ENCODE results near the gene TLX2. TPM values are rescaled to one million over a fixed set of nuclear protein-coding genes. Genes with fewer than 3 reads are reported as not detected.
"Not testable (repeated sequence)": the region's sequence is repeated elsewhere in the genome, so short reads cannot be mapped to it uniquely, and the experiment has no call there.

TLX2 gene
- 0.10 TPM in 1 of 3 replicates, not detected in the others for total RNA-seq
- long read RNA-seq, result 0 reads

DNA sequence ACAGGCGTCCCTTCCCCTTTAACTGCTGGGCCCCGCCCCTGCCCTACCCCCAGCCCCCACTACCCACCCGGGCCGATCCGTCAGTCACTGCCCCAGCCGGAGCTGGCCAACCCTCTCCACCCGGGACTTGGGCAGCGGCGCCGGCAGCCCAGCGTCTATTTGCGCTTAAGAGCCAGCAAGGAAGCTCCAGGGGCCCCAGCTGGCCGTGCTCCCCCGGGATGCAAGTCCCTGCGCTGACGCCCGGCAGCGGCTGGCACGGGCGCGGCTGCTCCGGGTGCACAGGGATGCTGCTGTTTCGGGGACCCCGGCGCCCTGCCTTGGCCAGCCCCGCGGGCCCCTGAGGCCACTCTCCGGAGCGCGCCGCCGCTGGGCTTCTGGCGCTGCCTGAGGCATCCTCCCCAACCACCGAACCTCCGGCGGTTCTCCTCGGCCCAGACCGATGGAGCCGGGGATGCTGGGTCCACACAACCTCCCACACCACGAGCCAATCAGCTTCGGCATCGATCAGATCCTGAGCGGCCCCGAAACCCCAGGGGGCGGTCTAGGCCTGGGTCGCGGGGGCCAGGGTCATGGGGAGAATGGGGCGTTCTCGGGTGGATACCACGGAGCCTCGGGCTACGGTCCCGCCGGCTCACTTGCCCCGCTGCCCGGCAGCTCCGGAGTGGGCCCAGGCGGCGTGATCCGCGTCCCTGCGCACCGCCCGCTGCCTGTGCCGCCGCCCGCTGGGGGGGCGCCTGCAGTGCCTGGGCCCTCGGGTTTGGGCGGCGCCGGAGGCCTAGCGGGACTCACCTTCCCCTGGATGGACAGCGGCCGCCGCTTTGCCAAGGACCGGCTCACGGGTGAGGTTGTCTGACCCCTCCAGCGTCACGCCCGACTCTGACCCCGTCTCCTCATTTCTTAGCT, at the start of gene TLX2:
Gene TLX2, plus strand, starts transcription at position 83 of the 903 bp plus-strand sequence. Its CDS starts 357 bp downstream, at position 440.
- Mint-ChIP-seq H3K9me3 (ENCODE audit: low read depth) (no peaks in the 10 kb centered on the region), H3K4me3 (ENCODE audit: unreplicated experiment) (peak within 1 kb of the TSS; percentile 31), H3K4me1 (ENCODE audit: low read depth) (peaks cover 7% of the 10 kb centered on the region), H3K27me3 (ENCODE audit: low read depth) (peaks cover 73% of the 10 kb centered on the region), H3K27ac (ENCODE audit: unreplicated experiment) (no peak within 1 kb of the TSS), H3K36me3 (ENCODE audit: low read depth) (no peaks in the 10 kb centered on the region)
- no peak for TF ChIP-seq CTCF (IDR thresholded peaks at IDR 0.05)
- peak; percentile 88 for DNase-seq (ENCODE audit: low spot score)

GRCh38 chr2:74470742-74471141, 43.5 kb upstream of the TLX2 start:
- not testable (repeated sequence) for H3K27ac Mint-ChIP-seq (ENCODE audit: unreplicated experiment); H3K4me3 Mint-ChIP-seq (ENCODE audit: unreplicated experiment); H3K36me3 Mint-ChIP-seq (ENCODE audit: low read depth); H3K27me3 Mint-ChIP-seq (ENCODE audit: low read depth); H3K9me3 Mint-ChIP-seq (ENCODE audit: low read depth); DNase-seq (ENCODE audit: low spot score)
- peaks cover 29% of the 10 kb centered on the region for H3K4me1 Mint-ChIP-seq (ENCODE audit: low read depth)

DNA sequence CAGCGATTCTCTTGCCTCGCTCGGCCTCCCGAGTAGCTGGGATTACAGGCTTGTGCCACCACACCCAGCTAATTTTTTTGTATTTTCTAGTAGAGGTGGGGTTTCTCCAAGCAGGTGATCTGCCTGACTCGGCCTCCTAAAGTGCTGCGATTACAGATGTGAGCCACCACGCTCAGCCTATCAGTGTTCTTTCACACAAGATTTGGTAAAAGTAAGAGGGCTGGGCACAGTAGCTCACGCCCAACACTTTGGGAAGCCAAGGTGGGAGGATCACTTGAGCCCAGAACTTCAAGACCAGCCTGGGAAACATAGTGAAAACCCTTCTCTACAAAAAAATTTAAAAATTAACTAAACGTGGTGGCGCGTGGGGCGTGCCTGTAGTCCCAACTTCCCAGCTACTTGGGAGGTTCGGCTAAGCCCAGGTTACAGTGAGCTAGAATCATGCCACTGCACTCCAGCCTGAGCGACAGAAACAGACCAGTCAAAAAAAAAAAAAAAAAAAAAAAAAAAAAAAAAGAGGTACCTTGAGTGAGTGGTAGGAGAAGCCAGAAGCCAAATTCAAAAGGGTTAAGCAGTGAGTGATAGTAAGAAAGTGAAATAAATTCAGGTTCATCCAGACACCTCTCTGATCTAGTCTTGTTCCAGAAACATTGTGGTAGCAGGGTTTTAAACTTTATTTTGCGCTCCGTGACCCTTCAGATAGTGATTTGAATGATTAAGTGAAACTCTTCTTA, 42.8 kb upstream of the TLX2 start:
- peaks cover 8% of the 10 kb centered on the region for H3K36me3 Mint-ChIP-seq (ENCODE audit: low read depth)
- H3K4me3 Mint-ChIP-seq (ENCODE audit: unreplicated experiment), result peak overlapping the region; percentile 85
- no peak for DNase-seq (ENCODE audit: low spot score)
- H3K9me3 Mint-ChIP-seq (ENCODE audit: low read depth), result no peaks in the 10 kb centered on the region
- peaks cover 25% of the 10 kb centered on the region for H3K4me1 Mint-ChIP-seq (ENCODE audit: low read depth)
- H3K27me3 Mint-ChIP-seq (ENCODE audit: low read depth), result no peaks in the 10 kb centered on the region
- TF ChIP-seq CTCF (IDR thresholded peaks at IDR 0.05), result no peak
- H3K27ac Mint-ChIP-seq (ENCODE audit: unreplicated experiment), result peak overlapping the region; percentile 97

DNA sequence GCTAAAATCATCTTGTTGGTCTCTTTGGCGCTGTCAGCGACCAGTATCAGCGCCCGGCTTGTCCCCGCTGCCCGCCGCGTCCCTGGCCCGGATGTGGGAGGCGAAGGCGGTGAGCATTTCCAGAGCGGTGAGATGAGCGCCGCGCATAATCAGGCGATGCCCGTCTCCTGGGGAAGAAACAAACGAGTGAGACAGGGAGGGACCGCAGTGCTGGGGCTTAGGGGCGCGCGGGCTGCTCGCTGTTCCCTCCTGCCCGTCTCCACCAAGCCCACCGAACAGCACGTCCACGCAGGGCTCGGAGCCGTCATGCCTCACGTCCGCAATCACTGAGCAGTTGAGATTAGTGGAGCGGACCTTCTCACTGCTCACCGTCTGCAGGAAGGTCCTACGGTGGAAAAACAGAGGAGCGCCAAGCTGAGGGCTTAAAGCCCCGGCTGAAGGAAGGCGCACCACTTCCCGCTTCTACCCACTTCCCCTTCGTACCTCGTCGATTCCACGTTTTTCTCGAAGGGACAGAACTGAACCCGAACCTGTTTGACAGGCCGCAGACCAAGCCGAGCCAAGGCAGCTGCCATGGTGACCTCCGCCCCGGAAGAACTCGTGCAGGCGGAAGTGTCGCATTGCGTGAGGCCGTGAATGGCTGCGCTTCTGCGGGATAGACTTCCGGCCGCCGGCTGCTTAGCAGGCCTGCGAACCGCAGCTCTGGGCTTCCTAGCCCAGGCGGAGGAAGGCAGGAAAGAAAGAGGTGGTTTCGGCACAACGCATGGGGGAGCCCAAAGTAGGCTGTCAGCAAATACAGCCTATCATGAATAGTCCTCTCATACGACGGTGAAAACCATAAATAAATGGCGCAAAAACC, 41.9 kb upstream of the TLX2 start, which contains the start of gene MRPL53:
Gene MRPL53, minus strand, starts transcription at position 595 of the 859 bp plus-strand sequence. Its CDS starts 20 bp downstream, at position 575.
- Mint-ChIP-seq H3K27me3 (ENCODE audit: low read depth) (no peaks in the 10 kb centered on the region), H3K9me3 (ENCODE audit: low read depth) (no peaks in the 10 kb centered on the region), H3K4me3 (ENCODE audit: unreplicated experiment) (peak within 1 kb of the TSS; percentile 85), H3K4me1 (ENCODE audit: low read depth) (peaks cover 25% of the 10 kb centered on the region), H3K36me3 (ENCODE audit: low read depth) (peaks cover 9% of the 10 kb centered on the region), H3K27ac (ENCODE audit: unreplicated experiment) (peak within 1 kb of the TSS; percentile 97)
- TF ChIP-seq CTCF (IDR thresholded peaks at IDR 0.05), result no peak
- DNase-seq (ENCODE audit: low spot score), result peak; percentile 97

- no peak for TF ChIP-seq CTCF (IDR thresholded peaks at IDR 0.05)
- Mint-ChIP-seq H3K9me3 (ENCODE audit: low read depth) (no peaks in the 10 kb centered on the region), H3K36me3 (ENCODE audit: low read depth) (peaks cover 12% of the 10 kb centered on the region), H3K4me3 (ENCODE audit: unreplicated experiment) (peak overlapping the region; percentile 85), H3K27ac (ENCODE audit: unreplicated experiment) (peak overlapping the region; percentile 97), H3K27me3 (ENCODE audit: low read depth) (no peaks in the 10 kb centered on the region), H3K4me1 (ENCODE audit: low read depth) (peaks cover 25% of the 10 kb centered on the region)
- DNase-seq (ENCODE audit: low spot score), result no peak
Observed at GRCh38 chr2:74472945-74473258, 41.3 kb upstream of the TLX2 start.
